Osteocyte (in vitro differentiated cells): ENCODE data around the gene SMAD4. TPM values are rescaled to one million over a fixed set of nuclear protein-coding genes. Genes with fewer than 3 reads are reported as not detected.

ENCODE experiments used
- DNase-seq: peaks from one replicate; pipeline ENCODE4 v3.0.0; 2021; ENCODE audit warnings: mixed read lengths; ENCODE audit not compliant: unreplicated experiment; ENCODE audit errors: extremely low spot score
- H3K27ac Mint-ChIP-seq: one replicate; pipeline ENCODE4 v1.8.0; 2021; ENCODE audit warnings: mild to moderate bottlenecking, mixed read lengths; ENCODE audit not compliant: unreplicated experiment
- H3K27me3 Mint-ChIP-seq: one replicate; pipeline ENCODE4 v1.8.0; 2021; ENCODE audit warnings: mixed read lengths; ENCODE audit not compliant: unreplicated experiment
- H3K36me3 Mint-ChIP-seq: one replicate; pipeline ENCODE4 v1.8.0; 2021; ENCODE audit warnings: mixed read lengths; ENCODE audit not compliant: unreplicated experiment
- H3K4me1 Mint-ChIP-seq: one replicate; pipeline ENCODE4 v1.8.0; 2021; ENCODE audit warnings: mixed read lengths; ENCODE audit not compliant: unreplicated experiment
- H3K4me3 Mint-ChIP-seq: one replicate; pipeline ENCODE4 v1.8.0; 2021; ENCODE audit warnings: mild to moderate bottlenecking, moderate library complexity, mixed read lengths; ENCODE audit not compliant: unreplicated experiment
- H3K9me3 Mint-ChIP-seq: one replicate; pipeline ENCODE4 v1.8.0; 2021; ENCODE audit warnings: mixed read lengths; ENCODE audit not compliant: unreplicated experiment
- CTCF ChIP-seq: fragments of 200-600 bp; sonication (generic); IDR thresholded peaks from 2 replicates; pipeline ENCODE4 v1.5.0; 2021; ENCODE audit warnings: antibody characterized with exemption, mild to moderate bottlenecking, moderate library complexity
- total RNA-seq: library from RNA; stranded (reverse); gene quantifications from 2 replicates; pipeline ENCODE4 v1.2.1, GENCODE V29; 2021

SMAD4 gene
- total RNA-seq, 1 donor from 2014 or later: 132 TPM

- H3K27me3 Mint-ChIP-seq: no peaks in the 10 kb centered on the region
- no peak overlapping the region for H3K27ac Mint-ChIP-seq
- H3K9me3 Mint-ChIP-seq: no peaks in the 10 kb centered on the region
- H3K4me3 Mint-ChIP-seq: no peak overlapping the region
- H3K36me3 Mint-ChIP-seq: no peaks in the 10 kb centered on the region
- peak; percentile 53 for DNase-seq
- no peaks in the 10 kb centered on the region for H3K4me1 Mint-ChIP-seq
- no peak for TF ChIP-seq CTCF
Observed at GRCh38 chr18:51123936-51124486, 94.0 kb downstream of the SMAD4 start.

GRCh38 chr18:51125976-51126375, 96.0 kb downstream of the SMAD4 start:
- no peak for TF ChIP-seq CTCF
- DNase-seq: peak; percentile 32
- H3K9me3 Mint-ChIP-seq: no peaks in the 10 kb centered on the region
- no peak overlapping the region for H3K4me3 Mint-ChIP-seq
- no peaks in the 10 kb centered on the region for H3K36me3 Mint-ChIP-seq
- no peaks in the 10 kb centered on the region for H3K27me3 Mint-ChIP-seq
- H3K27ac Mint-ChIP-seq: no peak overlapping the region
- no peaks in the 10 kb centered on the region for H3K4me1 Mint-ChIP-seq

GRCh38 chr18:51127664-51128063, 97.7 kb downstream of the SMAD4 start:
- no peak overlapping the region for H3K4me3 Mint-ChIP-seq
- H3K9me3 Mint-ChIP-seq: no peaks in the 10 kb centered on the region
- DNase-seq: no peak
- H3K27ac Mint-ChIP-seq: no peak overlapping the region
- no peak for TF ChIP-seq CTCF
- no peaks in the 10 kb centered on the region for H3K36me3 Mint-ChIP-seq
- no peaks in the 10 kb centered on the region for H3K27me3 Mint-ChIP-seq
- H3K4me1 Mint-ChIP-seq: peaks cover 2% of the 10 kb centered on the region

GRCh38 chr18:51128533-51128932, 98.5 kb downstream of the SMAD4 start:
- Mint-ChIP-seq H3K4me3 (no peak overlapping the region), H3K27me3 (no peaks in the 10 kb centered on the region), H3K4me1 (peaks cover 3% of the 10 kb centered on the region), H3K9me3 (no peaks in the 10 kb centered on the region), H3K27ac (no peak overlapping the region), H3K36me3 (no peaks in the 10 kb centered on the region)
- DNase-seq: peak; percentile 19
- TF ChIP-seq CTCF: no peak

GRCh38 chr18:51132256-51132935, 102.4 kb downstream of the SMAD4 start:
- no peaks in the 10 kb centered on the region for H3K36me3 Mint-ChIP-seq
- no peak overlapping the region for H3K27ac Mint-ChIP-seq
- H3K27me3 Mint-ChIP-seq: no peaks in the 10 kb centered on the region
- no peak for TF ChIP-seq CTCF
- H3K4me1 Mint-ChIP-seq: peaks cover 39% of the 10 kb centered on the region
- H3K4me3 Mint-ChIP-seq: no peak overlapping the region
- peak; percentile 64 for DNase-seq
- H3K9me3 Mint-ChIP-seq: no peaks in the 10 kb centered on the region
